Uterus (tissue), 2 donors: ENCODE data around the gene FRRS1L.

Experiments used
- CTCF ChIP-seq, 4 experiments: fragments of 200-600 bp in 2 of 4; fragments of 450-650 bp in 2 of 4; sonication (generic) in 2 of 4; IDR thresholded peaks; one replicate each; pipeline ENCODE4 v1.5.1; 2016 to 2019; ENCODE audit warnings: antibody characterized with exemption in 4 of 4, mild to moderate bottlenecking in 2 of 4, moderate library complexity in 1 of 4
- POLR2A ChIP-seq, 2 donors: fragments of 450-650 bp; IDR thresholded peaks; one replicate each; pipeline ENCODE4 v1.6.1; 2016; ENCODE audit warnings: antibody characterized with exemption in 2 of 2, mild to moderate bottlenecking in 1 of 2, moderate library complexity in 1 of 2

- no peak for TF ChIP-seq POLR2A (IDR thresholded peaks at IDR 0.05)
- no peak for TF ChIP-seq CTCF (IDR thresholded peaks at IDR 0.05)
Measured at GRCh38 chr9:109176386-109176785, 9.3 kb upstream of the FRRS1L start.
